Erythroblast (primary cell): Measurements from ENCODE around the gene EFHC1.

Experiments used
- GATA1 ChIP-seq: IDR thresholded peaks from 2 replicates; pipeline ENCODE4 v1.6.1; 2011; ENCODE audit warnings: low read depth, mild to moderate bottlenecking, control low read depth, low read length, moderate library complexity
- POLR2A ChIP-seq: IDR thresholded peaks from 2 replicates; pipeline ENCODE4 v1.6.1; 2011; ENCODE audit warnings: mild to moderate bottlenecking, low read length

GRCh38 chr6:52564856-52565255, 144.7 kb downstream of the EFHC1 start:
- TF ChIP-seq POLR2A (no peak), GATA1 (no peak)
